Stimulated activated CD4-positive, alpha-beta T cell treated with anti-CD3 and anti-CD28 coated beads, Interleukin-12 subunit alpha, Interleukin-12 subunit beta, amount 100 ng/mL, for 4 hours (primary cell): ENCODE data around the gene PRDX2.

Source experiments
- DNase-seq: peaks from one replicate; pipeline ENCODE4 v3.0.0-alpha.2; 2020

The PRDX2 gene

DNA sequence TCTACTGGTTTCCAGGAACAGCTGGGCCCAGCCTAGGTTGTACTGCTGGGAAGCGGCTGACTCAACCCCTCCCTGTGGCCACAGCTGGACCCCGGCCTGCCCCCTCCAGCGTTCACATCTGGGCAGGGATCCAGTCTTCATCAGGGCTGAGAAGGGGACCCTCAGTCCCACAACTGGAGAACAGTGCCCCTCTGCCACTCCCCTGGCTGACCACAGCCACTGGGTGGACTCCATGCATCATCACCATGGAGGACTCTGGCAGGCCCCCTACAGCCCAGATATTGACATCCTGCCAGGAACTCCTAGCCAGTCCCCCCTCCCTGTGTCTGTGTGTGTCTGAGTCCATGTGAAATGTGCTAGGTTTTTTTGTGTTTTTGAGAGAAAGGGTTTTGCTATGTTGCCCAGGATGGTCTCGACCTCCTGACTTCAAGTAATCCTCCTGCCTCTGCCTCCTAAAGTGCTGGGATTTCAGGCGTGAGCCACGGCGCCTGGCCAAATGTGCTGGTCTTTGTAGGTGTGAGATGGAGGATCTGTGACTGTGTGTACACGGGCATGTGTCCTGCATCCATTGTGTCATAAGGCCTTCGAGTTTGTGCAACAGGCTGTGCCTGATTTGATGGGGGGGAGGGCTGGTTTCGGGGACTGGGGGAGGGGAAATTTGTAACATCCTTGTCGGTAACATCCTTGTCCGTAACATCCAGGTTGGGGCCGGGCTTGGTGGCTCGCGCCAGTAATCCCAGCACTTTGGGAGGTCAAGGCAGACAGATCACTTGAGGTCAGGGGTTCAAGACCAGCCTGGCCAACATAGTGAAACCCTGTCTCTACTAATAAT, 22.2 kb downstream of the PRDX2 start:
- no peak for DNase-seq

- DNase-seq: no peak
These were observed 22.8 kb downstream of the PRDX2 start for GRCh38 chr19:12778905-12779161.

DNA sequence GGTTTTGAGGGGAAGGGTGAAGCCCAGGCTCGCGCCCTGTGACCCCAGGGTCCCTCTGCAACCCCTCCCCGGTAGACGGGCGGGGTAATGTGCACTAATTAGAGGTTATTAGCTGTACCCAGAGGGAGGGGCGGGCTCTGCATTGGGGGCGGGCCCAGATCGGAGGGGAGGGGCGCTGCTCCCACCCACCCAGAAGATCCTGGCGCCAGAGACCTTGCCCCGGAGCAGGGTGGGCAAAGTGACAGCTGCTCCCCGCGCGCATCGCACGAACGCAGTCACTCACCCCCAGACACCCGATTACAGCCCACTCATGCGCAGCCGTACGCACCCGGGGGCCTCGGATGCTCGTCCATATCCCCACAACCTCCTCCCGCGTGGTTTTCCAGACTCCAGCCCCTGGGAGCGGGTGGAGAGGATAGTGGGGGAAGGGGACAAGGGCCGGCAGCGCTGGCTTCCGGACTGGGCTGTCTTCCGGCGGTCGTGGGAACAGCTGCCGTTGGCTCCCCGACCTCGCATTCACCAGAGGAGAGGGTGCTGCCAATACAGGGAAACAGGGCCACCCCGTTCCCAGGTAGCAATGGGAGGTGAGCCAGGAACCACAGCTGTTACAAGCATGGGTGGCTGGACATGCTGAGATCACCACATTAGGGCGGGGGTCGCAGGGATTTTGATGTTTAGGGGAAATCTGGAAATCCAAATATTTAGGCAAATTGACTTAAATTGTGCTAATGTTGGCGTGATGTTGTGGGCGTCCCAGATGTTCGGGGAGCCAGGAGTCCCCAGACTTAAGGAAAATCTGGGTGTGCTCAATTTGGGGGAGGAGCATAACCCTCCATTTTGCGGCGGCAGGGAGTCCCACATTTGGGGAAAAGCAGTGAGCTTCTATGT, 23.3 kb downstream of the PRDX2 start:
- peak; percentile 47 for DNase-seq

DNA sequence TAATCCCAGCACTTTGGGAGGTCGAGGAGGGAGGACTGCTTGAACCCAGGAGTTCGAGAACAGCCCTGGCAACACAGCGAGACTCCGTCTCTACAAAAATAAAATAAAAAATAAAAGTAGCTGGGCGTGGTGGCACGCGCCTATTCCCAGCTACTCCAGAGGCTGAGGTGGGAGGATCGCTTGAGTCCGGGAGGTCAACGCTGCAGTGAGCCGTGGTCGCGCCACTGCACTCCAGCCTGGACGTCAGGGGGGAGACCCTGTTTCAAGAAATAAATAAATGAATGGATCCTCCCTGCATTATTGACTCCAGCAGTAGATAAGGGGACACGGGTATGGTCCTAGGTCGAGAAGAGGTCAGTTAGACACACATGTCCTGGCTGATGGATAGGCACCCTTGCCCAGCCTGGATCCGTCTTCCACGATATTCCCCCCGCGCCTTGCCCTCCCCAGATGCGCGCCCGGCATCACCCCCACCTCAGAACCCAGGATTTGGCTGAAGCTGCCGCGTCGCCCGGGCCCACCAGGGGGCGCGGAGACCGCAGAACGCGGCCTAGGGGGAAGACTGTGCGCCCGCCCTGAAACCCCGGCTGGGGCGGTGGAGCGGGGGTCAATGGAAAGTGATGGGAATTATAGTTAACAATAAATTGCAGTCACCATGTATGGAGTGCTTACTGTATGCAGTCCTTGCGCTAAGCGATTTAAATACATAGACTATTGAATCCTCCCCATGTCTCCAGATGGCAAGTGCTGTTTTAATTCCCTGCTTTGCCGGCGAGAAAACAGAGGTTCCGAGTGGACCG, 24.2 kb downstream of the PRDX2 start:
- DNase-seq: peak; percentile 82

- no peak for DNase-seq
These were observed 26.7 kb downstream of the PRDX2 start, which contains the start of gene HOOK2 for GRCh38 chr19:12774588-12775555. Gene HOOK2 (minus strand): TSS chr19:12775552. CDS start chr19:12775449, 103 bp downstream.

DNA sequence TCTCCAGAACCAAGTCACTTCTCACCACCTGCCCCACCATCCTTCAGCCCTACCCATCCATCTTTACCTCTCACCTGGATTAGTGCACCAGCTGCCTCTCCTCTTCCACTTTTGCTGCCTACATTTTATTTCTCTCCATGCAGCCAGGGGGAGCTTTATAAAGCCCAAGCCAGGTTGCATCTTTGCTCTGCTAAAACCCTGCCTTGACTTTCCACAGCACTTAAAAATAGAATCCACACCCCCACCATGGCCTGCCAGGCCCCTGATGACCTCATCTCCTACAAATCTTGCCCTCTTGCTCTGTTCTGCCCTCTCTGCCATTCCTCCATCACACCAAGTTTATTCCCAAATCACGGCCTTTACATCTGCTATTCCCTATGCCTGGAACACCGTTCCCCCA, 28.0 kb downstream of the PRDX2 start:
- DNase-seq: no peak

GRCh38 chr19:12772323-12772722, 29.3 kb downstream of the PRDX2 start:
- no peak for DNase-seq

DNA sequence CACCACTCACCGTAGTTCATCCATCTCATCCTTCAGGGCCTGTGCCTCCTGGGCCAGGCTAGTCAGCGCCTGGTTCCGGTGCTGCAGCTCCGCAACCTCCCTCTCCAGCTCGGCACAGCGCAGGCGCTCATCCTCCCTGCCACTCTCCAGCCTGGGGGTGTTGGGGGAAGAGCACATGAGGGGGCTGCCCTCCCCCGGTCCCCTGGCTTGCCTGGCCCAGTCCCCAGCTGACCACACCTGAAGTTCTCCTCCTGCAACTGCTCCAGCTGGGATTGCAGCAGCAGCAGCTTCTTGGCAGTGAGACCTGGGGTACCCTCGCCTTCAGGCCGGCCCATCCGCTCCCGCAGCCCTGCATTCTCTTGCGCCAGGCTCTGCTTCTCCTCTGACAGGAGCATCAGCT, 30.7 kb downstream of the PRDX2 start:
- no peak for DNase-seq

DNA sequence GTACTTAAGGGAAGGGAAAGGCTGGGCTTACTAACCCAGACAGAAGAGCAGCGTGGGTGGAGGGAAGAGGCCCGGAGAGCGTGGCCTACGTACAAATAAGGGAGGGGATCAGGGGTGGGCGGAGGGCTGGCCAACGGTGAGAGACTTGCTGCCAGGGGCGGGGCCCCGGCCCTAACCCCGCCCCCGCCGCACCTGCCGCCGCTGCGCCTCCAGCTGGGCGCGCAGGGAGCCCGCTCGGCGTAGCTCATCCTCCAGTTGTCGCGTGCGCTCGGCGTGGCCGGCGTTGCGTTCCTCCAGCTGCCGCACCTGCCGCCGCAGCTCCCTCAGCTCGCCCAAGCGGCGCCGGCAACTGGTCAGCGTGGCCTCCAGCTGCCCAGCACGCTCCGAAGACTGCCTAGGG, 31.9 kb downstream of the PRDX2 start:
- DNase-seq: peak; percentile 59

- DNase-seq: no peak
These were observed 33.9 kb downstream of the PRDX2 start for GRCh38 chr19:12767666-12768065.

DNA sequence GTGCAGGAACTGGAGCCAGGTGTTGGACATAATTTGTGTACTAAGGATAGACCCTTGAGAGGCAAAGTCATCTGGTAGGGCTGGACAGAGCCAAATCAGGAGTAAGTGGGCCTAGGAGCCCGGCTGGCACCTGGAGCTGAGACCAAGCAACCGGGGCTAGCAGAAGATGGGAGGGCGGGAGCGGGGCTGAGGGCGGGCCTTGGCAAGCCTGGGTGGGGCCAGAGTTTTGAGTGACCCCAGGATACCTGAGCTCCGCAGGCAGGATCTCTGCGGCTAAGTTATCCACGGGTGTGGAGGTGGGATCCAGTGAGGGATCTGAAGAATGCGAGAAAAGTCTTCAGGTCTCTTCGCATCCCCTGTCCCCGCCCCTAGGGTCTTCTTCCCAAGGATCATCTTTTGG, 34.5 kb downstream of the PRDX2 start:
- no peak for DNase-seq

- DNase-seq: peak; percentile 73
These were observed 35.5 kb downstream of the PRDX2 start for GRCh38 chr19:12766051-12766521.

- no peak for DNase-seq
These were observed 36.9 kb downstream of the PRDX2 start for GRCh38 chr19:12764698-12765097.

- DNase-seq: no peak
These were observed 38.5 kb downstream of the PRDX2 start for GRCh38 chr19:12763100-12763499.

GRCh38 chr19:12759686-12760085, 41.9 kb downstream of the PRDX2 start:
- DNase-seq: no peak

DNA sequence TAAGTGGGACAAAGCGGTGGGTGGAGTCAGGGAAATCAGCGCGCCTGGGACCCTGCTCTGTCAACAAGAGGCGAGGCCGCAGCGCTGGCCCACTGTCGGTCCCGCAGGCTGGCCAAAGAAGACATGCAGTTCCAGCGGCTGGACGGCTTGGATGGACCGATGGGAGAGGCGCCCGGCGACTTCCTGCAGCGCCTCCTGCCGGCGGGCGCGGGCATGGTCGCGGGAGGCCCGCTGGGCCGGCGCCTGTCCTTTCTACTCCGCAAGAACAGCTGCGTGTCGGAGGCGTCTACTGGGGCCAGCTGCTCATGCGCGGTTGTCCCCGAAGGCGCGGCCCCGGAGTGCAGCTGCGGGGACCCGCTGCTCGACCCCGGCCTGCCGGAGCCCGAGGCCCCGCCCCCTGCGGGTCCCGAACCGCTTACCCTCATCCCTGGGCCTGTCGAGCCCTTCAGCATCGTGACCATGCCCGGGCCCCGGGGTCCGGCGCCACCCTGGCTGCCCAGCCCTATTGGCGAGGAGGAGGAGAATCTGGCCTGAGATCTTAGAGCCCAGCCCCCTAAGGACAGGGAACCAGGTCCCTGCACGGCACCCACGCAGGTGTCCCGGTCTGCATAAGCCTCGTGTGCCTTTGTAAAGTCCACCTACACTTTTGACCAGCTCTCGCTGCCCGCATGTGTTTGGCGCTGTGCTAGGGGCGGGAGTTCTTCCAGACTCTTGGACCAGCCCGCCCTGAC, 43.9 kb downstream of the PRDX2 start:
- DNase-seq: peak; percentile 62

DNA sequence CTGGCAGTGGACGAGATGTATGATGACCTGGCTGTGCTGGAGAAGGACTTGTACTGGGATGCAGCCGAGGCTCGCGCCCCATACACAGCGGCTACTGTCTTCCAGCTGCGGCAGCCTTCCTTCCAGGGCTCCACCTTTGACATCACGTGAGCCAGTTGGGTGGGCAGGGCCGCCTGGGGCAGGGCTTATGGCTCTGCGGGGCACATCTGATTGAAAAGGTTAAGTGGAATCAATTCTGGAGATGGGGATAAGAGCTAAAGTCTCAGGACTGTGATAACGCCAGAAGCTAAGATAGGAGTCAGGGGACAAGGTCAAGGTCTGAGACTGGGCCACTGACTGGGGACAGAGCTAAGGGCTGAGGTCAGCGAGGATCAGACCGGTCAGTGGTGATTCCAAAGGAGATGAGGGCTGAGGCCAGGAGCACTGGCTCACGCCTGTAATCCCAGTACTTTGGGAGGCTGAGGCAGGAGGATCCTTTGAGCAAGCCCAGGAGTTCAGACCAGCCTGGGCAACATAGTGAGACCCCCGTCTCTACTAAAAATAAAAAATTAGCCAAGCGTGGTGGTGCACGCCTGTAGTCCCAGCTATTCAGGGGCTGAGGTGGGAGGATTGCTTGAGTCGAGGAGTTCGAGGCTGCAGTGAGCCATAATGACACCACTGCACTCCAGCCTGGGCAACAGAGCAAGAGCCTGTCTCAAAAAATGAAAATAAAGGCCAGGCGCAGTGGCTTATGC, 45.3 kb downstream of the PRDX2 start:
- no peak for DNase-seq

- DNase-seq: no peak
These were observed 47.0 kb downstream of the PRDX2 start for GRCh38 chr19:12754465-12755196.

GRCh38 chr19:12752056-12752781, 49.4 kb downstream of the PRDX2 start:
- no peak for DNase-seq
